Astrocyte (in vitro differentiated cells and primary cell): ENCODE data around the gene FAM3A. TPM values are rescaled to one million over a fixed set of nuclear protein-coding genes. Genes with fewer than 3 reads are reported as not detected.
A peak's percentile ranks its signal among the peaks of the same experiment; 100 is the strongest.

Source experiments
- DNase-seq: peaks from one replicate; pipeline ENCODE4 v3.0.0-alpha.2; 2010; ENCODE audit warnings: low read depth
- FAIRE-seq: peaks from 2 replicates; lab custom pipeline; 2011; peaks lifted over from hg19 to GRCh38; lab: Jason Lieb, UNC
- H2AFZ ChIP-seq: 2 replicates; pipeline ENCODE4 v1.6.0; 2012; ENCODE audit warnings: low read depth, low read length, inconsistent platforms
- H3K27ac ChIP-seq: 2 replicates; pipeline ENCODE4 v1.5.1; 2011; ENCODE audit warnings: low read depth, low read length, inconsistent platforms
- H3K27me3 ChIP-seq: 2 replicates; pipeline ENCODE4 v1.6.0; 2011; ENCODE audit warnings: low read length, inconsistent platforms; ENCODE audit not compliant: insufficient read depth
- H3K36me3 ChIP-seq: 2 replicates; pipeline ENCODE4 v1.5.1; 2011; ENCODE audit warnings: low read length, inconsistent platforms; ENCODE audit not compliant: insufficient read depth
- H3K4me1 ChIP-seq: 2 replicates; pipeline ENCODE4 v1.5.1; 2011; ENCODE audit warnings: low read length, inconsistent platforms; ENCODE audit not compliant: insufficient read depth
- H3K4me2 ChIP-seq: 2 replicates; pipeline ENCODE4 v1.6.0; 2012; ENCODE audit warnings: low read length, inconsistent platforms
- H3K4me3 ChIP-seq: 2 replicates; pipeline ENCODE4 v1.5.1; 2011; ENCODE audit warnings: low read depth, mild to moderate bottlenecking, low read length, inconsistent platforms; ENCODE audit not compliant: insufficient read depth
- H3K79me2 ChIP-seq: 2 replicates; pipeline ENCODE4 v1.6.0; 2012; ENCODE audit warnings: mild to moderate bottlenecking, low read length, inconsistent platforms; ENCODE audit not compliant: insufficient read depth
- H3K9ac ChIP-seq: 2 replicates; pipeline ENCODE4 v1.6.0; 2012; ENCODE audit warnings: mild to moderate bottlenecking, low read length, inconsistent platforms
- H3K9me3 ChIP-seq: 2 replicates; pipeline ENCODE4 v1.5.1; 2012; ENCODE audit warnings: low read depth, mild to moderate bottlenecking, low read length, inconsistent platforms; ENCODE audit not compliant: insufficient read depth
- H4K20me1 ChIP-seq: 2 replicates; pipeline ENCODE4 v1.6.0; 2012; ENCODE audit warnings: low read length, inconsistent platforms; ENCODE audit not compliant: insufficient read depth
- H3K27ac Mint-ChIP-seq: one replicate; pipeline ENCODE4 v1.8.0; 2021; ENCODE audit warnings: mild to moderate bottlenecking, mixed read lengths; ENCODE audit not compliant: unreplicated experiment
- H3K27me3 Mint-ChIP-seq: one replicate; pipeline ENCODE4 v1.8.0; 2021; ENCODE audit warnings: low read depth, mixed read lengths; ENCODE audit not compliant: unreplicated experiment
- H3K36me3 Mint-ChIP-seq: one replicate; pipeline ENCODE4 v1.8.0; 2021; ENCODE audit warnings: low read depth, mixed read lengths; ENCODE audit not compliant: unreplicated experiment
- H3K4me1 Mint-ChIP-seq: one replicate; pipeline ENCODE4 v1.8.0; 2021; ENCODE audit warnings: low read depth, mixed read lengths; ENCODE audit not compliant: unreplicated experiment
- H3K4me3 Mint-ChIP-seq: one replicate; pipeline ENCODE4 v1.8.0; 2021; ENCODE audit warnings: mild to moderate bottlenecking, moderate library complexity, mixed read lengths; ENCODE audit not compliant: unreplicated experiment
- H3K9me3 Mint-ChIP-seq: one replicate; pipeline ENCODE4 v1.8.0; 2021; ENCODE audit warnings: mild to moderate bottlenecking, mixed read lengths; ENCODE audit not compliant: unreplicated experiment
- CTCF ChIP-seq: IDR thresholded peaks from 2 replicates; pipeline ENCODE4 v1.5.1; 2011; ENCODE audit warnings: low read depth, mild to moderate bottlenecking, inconsistent platforms, low read length, moderate library complexity; ENCODE audit not compliant: insufficient read depth
- EZH2 ChIP-seq: IDR thresholded peaks from 2 replicates; pipeline ENCODE4 v1.6.1; 2012; ENCODE audit warnings: mild to moderate bottlenecking, low read length, inconsistent platforms; ENCODE audit not compliant: insufficient read depth
- total RNA-seq: library from RNA; stranded (reverse); gene quantifications from 2 replicates; pipeline ENCODE4 v1.2.1, GENCODE V29; 2021

FAM3A gene
- total RNA-seq, 1 donor from 2014 or later: 20.9 TPM

- peak overlapping the region; percentile 56 for H3K4me3 ChIP-seq
- Mint-ChIP-seq H3K9me3 (no peaks in the 10 kb centered on the region), H3K27me3 (peaks cover 2% of the 10 kb centered on the region), H3K36me3 (no peaks in the 10 kb centered on the region), H3K4me1 (no peaks in the 10 kb centered on the region), H3K27ac (peak overlapping the region; percentile 62), H3K4me3 (peak overlapping the region; percentile 89)
- no peaks in the 10 kb centered on the region for H3K27me3 ChIP-seq
- H3K4me1 ChIP-seq: peaks cover 18% of the 10 kb centered on the region
- DNase-seq (peak; percentile 15), FAIRE-seq (no peak)
- H3K79me2 ChIP-seq: peaks cover 28% of the 10 kb centered on the region
- H3K36me3 ChIP-seq: no peaks in the 10 kb centered on the region
- H2AFZ ChIP-seq: peak overlapping the region; percentile 30
- H3K27ac ChIP-seq: peak overlapping the region; percentile 56
- no peaks in the 10 kb centered on the region for H3K9me3 ChIP-seq
- peak overlapping the region; percentile 79 for H3K9ac ChIP-seq
- no peak for TF ChIP-seq CTCF
- no peak for TF ChIP-seq EZH2
- H4K20me1 ChIP-seq: no peaks in the 10 kb centered on the region
- peak overlapping the region; percentile 87 for H3K4me2 ChIP-seq
Observed at GRCh38 chrX:154490021-154490413, 26.0 kb downstream of the FAM3A start.

- Histone ChIP-seq H3K79me2 (peaks cover 34% of the 10 kb centered on the region), H2AFZ (no peak overlapping the region), H3K4me3 (peak overlapping the region; percentile 56), H3K4me2 (peak overlapping the region; percentile 87), H3K36me3 (no peaks in the 10 kb centered on the region), H3K27me3 (no peaks in the 10 kb centered on the region), H3K27ac (no peak overlapping the region), H3K9ac (no peak overlapping the region), H4K20me1 (no peaks in the 10 kb centered on the region), H3K4me1 (peaks cover 18% of the 10 kb centered on the region), H3K9me3 (no peaks in the 10 kb centered on the region)
- Mint-ChIP-seq H3K4me3 (peak overlapping the region; percentile 89), H3K9me3 (no peaks in the 10 kb centered on the region), H3K4me1 (no peaks in the 10 kb centered on the region), H3K27me3 (peaks cover 2% of the 10 kb centered on the region), H3K27ac (no peak overlapping the region), H3K36me3 (no peaks in the 10 kb centered on the region)
- TF ChIP-seq CTCF: no peak
- TF ChIP-seq EZH2: no peak
- no peak for DNase-seq
- FAIRE-seq: no peak
Observed at GRCh38 chrX:154489182-154489581, 26.9 kb downstream of the FAM3A start.

- no peak overlapping the region for H3K27ac Mint-ChIP-seq
- peaks cover 18% of the 10 kb centered on the region for H3K4me1 ChIP-seq
- no peaks in the 10 kb centered on the region for H3K27me3 ChIP-seq
- no peaks in the 10 kb centered on the region for H3K4me1 Mint-ChIP-seq
- peaks cover 2% of the 10 kb centered on the region for H3K27me3 Mint-ChIP-seq
- no peaks in the 10 kb centered on the region for H3K36me3 Mint-ChIP-seq
- no peak overlapping the region for H3K9ac ChIP-seq
- no peak for FAIRE-seq
- H3K4me3 ChIP-seq: no peak overlapping the region
- no peaks in the 10 kb centered on the region for H3K9me3 Mint-ChIP-seq
- no peak for TF ChIP-seq CTCF
- no peak for TF ChIP-seq EZH2
- H2AFZ ChIP-seq: no peak overlapping the region
- peak overlapping the region; percentile 87 for H3K4me2 ChIP-seq
- no peaks in the 10 kb centered on the region for H4K20me1 ChIP-seq
- H3K79me2 ChIP-seq: peaks cover 34% of the 10 kb centered on the region
- no peaks in the 10 kb centered on the region for H3K9me3 ChIP-seq
- DNase-seq: no peak
- no peak overlapping the region for H3K27ac ChIP-seq
- H3K4me3 Mint-ChIP-seq: peak overlapping the region; percentile 27
- no peaks in the 10 kb centered on the region for H3K36me3 ChIP-seq
Observed at GRCh38 chrX:154488336-154489075, 27.5 kb downstream of the FAM3A start.
